HFFc6 (cell line): ENCODE measurements around the gene SOHLH2. TPM values are rescaled to one million over a fixed set of nuclear protein-coding genes. Genes with fewer than 3 reads are reported as not detected.

Source experiments
- DNase-seq: peaks from one replicate; pipeline ENCODE4 v3.0.0-alpha.2; 2018
- H3K27ac Mint-ChIP-seq: 2 replicates; pipeline ENCODE4 v1.8.0; 2020; ENCODE audit warnings: mild to moderate bottlenecking, mixed read lengths
- H3K27me3 Mint-ChIP-seq: 2 replicates; pipeline ENCODE4 v1.8.0; 2021; ENCODE audit warnings: mild to moderate bottlenecking, moderate library complexity, mixed read lengths; ENCODE audit not compliant: insufficient read depth
- H3K36me3 Mint-ChIP-seq: 2 replicates; pipeline ENCODE4 v1.8.0; 2021; ENCODE audit warnings: low read depth, mixed read lengths
- H3K4me1 Mint-ChIP-seq: 2 replicates; pipeline ENCODE4 v1.8.0; 2020; ENCODE audit warnings: low read depth, mixed read lengths
- H3K4me3 Mint-ChIP-seq: 2 replicates; pipeline ENCODE4 v1.8.0; 2020; ENCODE audit warnings: mild to moderate bottlenecking, moderate library complexity, mixed read lengths
- H3K9me3 Mint-ChIP-seq: 2 replicates; pipeline ENCODE4 v1.8.0; 2020; ENCODE audit warnings: mild to moderate bottlenecking, mixed read lengths
- CTCF ChIP-seq: fragments of 200-600 bp; sonication (generic); IDR thresholded peaks from 2 replicates; pipeline ENCODE4 v1.5.0; 2021; ENCODE audit warnings: antibody characterized with exemption, mild to moderate bottlenecking
- total RNA-seq, 6 experiments: library from RNA; stranded (reverse); fragmentation: NEBNext Ultra II Directional; extraction: Animal tissue kit (Norgen Biotek cat#: 25700); gene quantifications; 2 replicates in 1 of 6; 3 replicates in 5 of 6; pipeline ENCODE4 v1.2.3, GENCODE V29; 2021

SOHLH2 gene
- total RNA-seq, 6 experiments from 2014 or later: 0.18 to 0.43 (median 0.29) TPM; not detected in 1

DNA sequence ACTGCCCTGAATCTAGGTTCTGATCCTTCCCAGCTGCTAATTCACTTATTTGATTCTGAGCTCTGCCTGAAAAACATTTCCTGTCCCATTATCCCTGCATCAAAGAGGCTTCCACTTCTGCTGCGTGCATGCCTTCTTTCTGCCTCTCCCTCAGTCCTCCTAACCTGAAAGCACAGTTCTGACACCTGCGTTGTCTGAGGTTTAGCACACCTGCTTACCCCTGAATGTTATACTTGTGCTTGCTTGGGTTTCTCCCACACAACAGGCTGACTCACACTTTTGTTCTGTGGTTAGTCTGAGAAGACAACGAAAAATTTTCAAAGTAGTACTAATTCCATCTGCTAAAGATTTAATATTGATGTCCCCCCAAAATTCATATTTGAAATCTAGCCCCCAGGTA, 3.1 kb upstream of the SOHLH2 start:
- Mint-ChIP-seq H3K4me1 (no peaks in the 10 kb centered on the region), H3K27me3 (peaks cover 4% of the 10 kb centered on the region; the same call in 1 of the 2 replicates), H3K36me3 (no peaks in the 10 kb centered on the region), H3K4me3 (no peak overlapping the region), H3K9me3 (peaks cover 9% of the 10 kb centered on the region), H3K27ac (no peak overlapping the region)
- no peak for DNase-seq
- no peak for TF ChIP-seq CTCF

DNA sequence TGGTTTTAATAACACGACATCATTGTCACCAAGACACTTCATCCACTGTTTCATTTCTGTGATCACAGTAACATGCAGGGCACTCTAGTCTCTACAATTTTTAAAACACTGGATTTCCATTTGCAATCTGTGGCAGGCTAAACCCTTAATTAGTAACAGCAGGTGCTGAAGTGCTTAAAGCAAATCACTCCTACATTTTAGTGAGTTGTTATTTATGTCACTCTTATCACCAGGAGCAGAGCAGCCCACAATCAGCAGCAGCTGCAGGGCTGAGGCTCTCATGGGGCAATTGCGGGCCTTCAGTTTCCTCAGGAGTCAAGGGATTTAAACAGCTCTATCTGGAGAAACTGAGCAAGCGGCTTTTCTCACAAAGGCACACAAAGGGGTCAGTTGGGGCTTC, 1.6 kb downstream of the SOHLH2 start:
- Mint-ChIP-seq H3K27me3 (peaks cover 2% of the 10 kb centered on the region; the same call in 1 of the 2 replicates), H3K9me3 (peaks cover 12% of the 10 kb centered on the region), H3K4me3 (no peak overlapping the region), H3K36me3 (no peaks in the 10 kb centered on the region), H3K4me1 (no peaks in the 10 kb centered on the region), H3K27ac (no peak overlapping the region)
- DNase-seq: no peak
- no peak for TF ChIP-seq CTCF

DNA sequence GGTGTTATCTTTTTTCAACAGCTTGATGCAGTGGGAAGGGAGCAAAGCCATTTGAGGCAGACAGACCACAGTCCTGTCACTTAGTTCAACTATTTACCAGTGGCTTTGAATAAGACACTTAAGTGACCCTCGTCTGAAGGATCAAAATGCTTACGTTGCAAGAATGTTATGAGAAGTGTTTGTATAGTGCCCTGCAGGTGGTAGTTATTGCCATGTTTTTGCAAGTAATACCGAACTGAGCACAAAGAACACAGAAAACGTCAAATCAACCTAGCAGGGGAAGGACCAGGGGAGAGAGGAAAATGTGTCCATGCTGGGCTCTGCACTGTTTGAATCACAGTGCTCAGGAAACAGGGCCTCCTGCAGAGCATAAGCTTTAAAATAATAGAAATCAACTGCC, 2.8 kb downstream of the SOHLH2 start:
- Mint-ChIP-seq H3K4me3 (no peak overlapping the region), H3K27ac (no peak overlapping the region), H3K9me3 (peaks cover 12% of the 10 kb centered on the region), H3K36me3 (no peaks in the 10 kb centered on the region), H3K4me1 (no peaks in the 10 kb centered on the region), H3K27me3 (no peaks in the 10 kb centered on the region)
- no peak for DNase-seq
- TF ChIP-seq CTCF: no peak

DNA sequence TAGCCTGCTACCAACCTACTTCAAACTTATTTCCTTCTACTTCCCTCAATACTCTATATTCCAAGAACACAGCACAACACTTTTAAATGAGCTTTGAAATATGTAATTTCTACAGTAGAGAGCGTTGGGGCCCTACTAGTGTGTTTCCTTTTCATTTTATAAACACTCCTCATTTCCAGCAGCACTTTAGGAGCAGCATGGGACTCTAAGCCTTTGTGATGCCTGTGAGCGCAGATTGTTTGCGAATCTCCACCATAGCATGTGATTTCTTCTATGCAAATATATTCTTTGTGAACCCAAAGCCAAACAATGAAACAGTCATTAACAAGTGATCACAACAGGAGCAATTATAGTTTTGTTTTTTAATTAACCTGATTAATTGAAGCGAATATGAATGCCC, 3.6 kb downstream of the SOHLH2 start:
- TF ChIP-seq CTCF: no peak
- Mint-ChIP-seq H3K27ac (no peak overlapping the region), H3K9me3 (peaks cover 12% of the 10 kb centered on the region), H3K36me3 (no peaks in the 10 kb centered on the region), H3K4me3 (no peak overlapping the region), H3K27me3 (no peaks in the 10 kb centered on the region), H3K4me1 (no peaks in the 10 kb centered on the region)
- no peak for DNase-seq

DNA sequence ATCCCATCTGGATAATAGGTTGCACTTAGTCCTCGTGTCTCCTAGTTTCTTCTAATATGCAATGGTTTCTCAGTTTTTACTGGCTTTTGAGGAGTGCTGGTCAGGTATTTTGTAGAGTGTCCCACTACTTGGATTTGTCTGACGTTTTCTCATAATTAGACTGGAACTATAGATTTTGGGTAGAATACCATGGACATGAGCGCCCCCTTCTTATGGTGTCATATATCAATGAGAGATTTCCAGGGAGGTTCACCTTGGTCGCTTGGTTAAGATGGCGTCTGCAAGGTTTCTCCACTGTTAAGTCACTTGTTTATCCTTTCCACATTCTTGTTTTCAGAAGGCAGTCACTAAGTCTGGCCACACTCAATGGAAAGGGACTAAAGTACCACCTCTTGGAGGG, 6.7 kb downstream of the SOHLH2 start:
- DNase-seq: no peak
- H3K4me3 Mint-ChIP-seq: no peak overlapping the region
- no peaks in the 10 kb centered on the region for H3K36me3 Mint-ChIP-seq
- H3K4me1 Mint-ChIP-seq: no peaks in the 10 kb centered on the region
- H3K9me3 Mint-ChIP-seq: peaks cover 7% of the 10 kb centered on the region; the same call in 1 of the 2 replicates
- TF ChIP-seq CTCF: no peak
- H3K27me3 Mint-ChIP-seq: no peaks in the 10 kb centered on the region; the same call in 1 of the 2 replicates
- no peak overlapping the region for H3K27ac Mint-ChIP-seq
